Measurements from ENCODE around the gene ADTRP. TPM values are rescaled to one million over a fixed set of nuclear protein-coding genes. Genes with fewer than 3 reads are reported as not detected.

Gene ADTRP
- total RNA-seq, 1 donor from 2014 or later = not detected

DNA sequence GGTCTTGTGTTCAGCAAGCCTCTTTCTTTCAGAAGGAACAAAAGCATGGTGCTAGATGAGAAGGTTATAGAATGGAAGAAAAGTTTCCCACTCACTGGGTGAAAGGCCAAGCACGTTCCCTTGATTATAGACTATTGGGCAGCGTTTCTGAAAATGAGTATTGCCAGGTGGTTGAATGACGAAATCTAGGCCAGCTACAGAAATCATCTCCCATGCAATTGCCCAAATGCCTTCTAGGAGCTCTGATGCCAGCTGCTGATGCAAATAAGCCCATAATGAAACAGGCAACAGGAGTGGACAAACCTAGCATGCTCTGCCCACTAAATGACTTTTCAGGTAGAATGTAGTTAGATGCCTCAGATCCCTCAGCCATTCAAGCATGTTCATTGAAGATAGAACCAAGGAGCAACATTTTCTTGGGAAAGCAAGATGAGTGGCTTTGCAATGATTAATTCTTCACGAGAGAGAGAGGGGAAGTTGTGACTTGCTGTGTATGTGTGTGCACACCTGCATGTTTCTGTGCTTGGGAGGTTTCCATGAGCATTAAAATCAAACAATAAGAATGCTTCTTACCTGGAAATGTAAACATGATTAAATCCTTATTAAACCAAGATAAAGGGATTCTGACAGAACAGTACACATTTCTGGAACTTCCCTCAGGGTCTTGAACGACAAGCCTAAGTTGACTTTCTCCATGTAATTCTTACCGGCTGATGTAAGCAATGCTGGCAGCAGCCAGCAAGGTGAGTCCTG, 43.6 kb downstream of the ADTRP start:
- no peak for DNase-seq (ENCODE audit: extremely low spot score in 2 of 2)
- H3K4me3 ChIP-seq = no peak overlapping the region
- H3K27me3 ChIP-seq = no peaks in the 10 kb centered on the region
- TF ChIP-seq POLR2A (IDR thresholded peaks at IDR 0.05) (no peak), POLR2AphosphoS5 (IDR thresholded peaks at IDR 0.05; ENCODE audit: insufficient read depth in 1 of 2, low read depth in 1 of 2) (peak in 1 of 2 donors; percentile 60)
- TF ChIP-seq, protein P1, sequence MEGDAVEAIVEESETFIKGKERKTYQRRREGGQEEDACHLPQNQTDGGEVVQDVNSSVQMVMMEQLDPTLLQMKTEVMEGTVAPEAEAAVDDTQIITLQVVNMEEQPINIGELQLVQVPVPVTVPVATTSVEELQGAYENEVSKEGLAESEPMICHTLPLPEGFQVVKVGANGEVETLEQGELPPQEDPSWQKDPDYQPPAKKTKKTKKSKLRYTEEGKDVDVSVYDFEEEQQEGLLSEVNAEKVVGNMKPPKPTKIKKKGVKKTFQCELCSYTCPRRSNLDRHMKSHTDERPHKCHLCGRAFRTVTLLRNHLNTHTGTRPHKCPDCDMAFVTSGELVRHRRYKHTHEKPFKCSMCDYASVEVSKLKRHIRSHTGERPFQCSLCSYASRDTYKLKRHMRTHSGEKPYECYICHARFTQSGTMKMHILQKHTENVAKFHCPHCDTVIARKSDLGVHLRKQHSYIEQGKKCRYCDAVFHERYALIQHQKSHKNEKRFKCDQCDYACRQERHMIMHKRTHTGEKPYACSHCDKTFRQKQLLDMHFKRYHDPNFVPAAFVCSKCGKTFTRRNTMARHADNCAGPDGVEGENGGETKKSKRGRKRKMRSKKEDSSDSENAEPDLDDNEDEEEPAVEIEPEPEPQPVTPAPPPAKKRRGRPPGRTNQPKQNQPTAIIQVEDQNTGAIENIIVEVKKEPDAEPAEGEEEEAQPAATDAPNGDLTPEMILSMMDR (IDR thresholded peaks at IDR 0.05) = no peak
- H3K9me3 ChIP-seq = no peaks in the 10 kb centered on the region
- H3K36me3 ChIP-seq = no peaks in the 10 kb centered on the region
- intact Hi-C loops (cut with DNase I) = no loop called here
- H3K27ac ChIP-seq = no peak overlapping the region
- H3K4me1 ChIP-seq = peaks cover 6% of the 10 kb centered on the region

DNA sequence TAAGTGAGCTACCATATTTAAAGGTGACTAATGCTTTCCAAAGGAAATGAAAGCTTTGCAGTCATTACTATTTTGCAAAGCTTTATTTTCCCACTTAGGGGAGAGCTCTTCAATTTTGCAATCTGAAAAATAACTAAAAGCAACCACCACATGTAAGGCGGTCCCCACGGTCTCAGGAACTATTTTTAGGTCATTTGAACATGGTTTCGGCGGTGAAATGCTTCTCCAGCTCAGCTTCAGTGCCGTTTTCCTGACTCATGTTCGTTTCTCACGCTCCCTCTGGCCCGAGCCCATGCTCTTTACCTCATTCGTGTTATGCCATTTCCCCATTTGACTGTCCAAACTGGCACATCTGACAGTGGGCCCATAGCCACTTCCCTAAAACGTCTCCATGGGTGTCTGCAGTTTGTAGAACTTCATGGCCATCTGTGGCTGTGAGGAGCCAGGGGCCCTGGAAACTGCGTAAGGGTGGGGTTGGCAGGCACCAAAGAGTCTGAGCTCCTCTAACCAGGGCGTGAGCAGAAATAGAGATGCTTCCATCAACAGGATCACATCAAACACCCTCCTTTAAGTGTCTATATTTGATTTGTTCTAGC, 46.5 kb downstream of the ADTRP start:
- Histone ChIP-seq H3K27ac (peak overlapping the region; percentile 6), H3K27me3 (no peaks in the 10 kb centered on the region), H3K9me3 (no peaks in the 10 kb centered on the region), H3K36me3 (no peaks in the 10 kb centered on the region), H3K4me1 (peaks cover 6% of the 10 kb centered on the region), H3K4me3 (no peak overlapping the region)
- intact Hi-C loops (cut with DNase I) = no loop called here
- TF ChIP-seq, protein P1 (IDR thresholded peaks at IDR 0.05) = no peak
- TF ChIP-seq POLR2AphosphoS5 (IDR thresholded peaks at IDR 0.05; ENCODE audit: insufficient read depth in 1 of 2, low read depth in 1 of 2) (peak in 1 of 2 donors; percentile 23), POLR2A (IDR thresholded peaks at IDR 0.05) (no peak)
- no peak for DNase-seq (ENCODE audit: extremely low spot score in 2 of 2)

DNA sequence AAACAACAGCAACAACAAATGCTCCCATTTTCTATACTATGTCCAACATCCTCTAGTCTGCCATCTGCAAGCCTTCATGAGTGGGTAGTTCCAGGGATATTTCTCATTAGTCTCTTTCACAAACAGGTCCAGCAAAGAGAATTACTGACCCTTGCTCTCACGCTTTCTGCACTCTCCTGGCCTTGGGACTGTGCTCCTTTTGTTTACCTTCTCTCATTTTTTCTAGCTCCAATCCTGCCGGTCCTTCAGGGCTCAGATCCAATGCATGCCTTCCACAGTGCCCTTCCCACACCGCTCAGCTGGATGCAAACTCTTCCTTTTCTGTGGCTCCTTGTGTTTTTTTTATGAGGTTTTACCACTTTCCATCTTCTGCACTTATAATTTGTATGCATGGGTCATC, 47.2 kb downstream of the ADTRP start:
- intact Hi-C loops (cut with DNase I) = no loop called here

DNA sequence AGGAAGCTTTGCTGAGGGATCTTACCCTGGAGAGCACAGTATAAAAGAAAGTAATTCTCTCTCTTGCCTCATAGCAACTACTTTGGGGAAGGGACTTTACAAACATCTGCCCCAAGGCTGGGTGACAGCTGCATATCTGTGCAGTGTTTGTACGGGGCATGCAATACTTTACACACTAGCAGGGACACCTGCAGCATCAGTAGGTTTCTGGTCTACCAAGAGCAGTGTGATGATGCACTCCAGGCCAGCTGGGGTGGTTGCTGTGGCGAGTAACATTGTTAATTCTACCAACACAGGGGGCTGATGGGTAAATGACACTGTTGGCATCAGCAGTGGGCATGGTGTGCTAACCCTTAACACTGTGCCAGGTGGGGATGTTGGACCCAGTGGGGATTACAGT, 48.0 kb downstream of the ADTRP start:
- Histone ChIP-seq H3K4me3 (no peak overlapping the region), H3K4me1 (peaks cover 6% of the 10 kb centered on the region), H3K27ac (no peak overlapping the region), H3K9me3 (no peaks in the 10 kb centered on the region), H3K36me3 (no peaks in the 10 kb centered on the region), H3K27me3 (no peaks in the 10 kb centered on the region)
- no peak for TF ChIP-seq POLR2AphosphoS5 (IDR thresholded peaks at IDR 0.05; ENCODE audit: insufficient read depth in 1 of 2, low read depth in 1 of 2)
- TF ChIP-seq POLR2A (IDR thresholded peaks at IDR 0.05) = no peak
- TF ChIP-seq, protein P1 (IDR thresholded peaks at IDR 0.05) = no peak
- intact Hi-C loops (cut with DNase I) = no loop called here
- DNase-seq (ENCODE audit: extremely low spot score in 2 of 2) = no peak

More for the DNA sequence above, 47.2 kb downstream of the ADTRP start:
- no peak for TF ChIP-seq POLR2A (IDR thresholded peaks at IDR 0.05)
- TF ChIP-seq, protein P1 (IDR thresholded peaks at IDR 0.05) = no peak
- no peak for TF ChIP-seq POLR2AphosphoS5 (IDR thresholded peaks at IDR 0.05; ENCODE audit: insufficient read depth in 1 of 2, low read depth in 1 of 2)
- no peaks in the 10 kb centered on the region for H3K9me3 ChIP-seq
- H3K27ac ChIP-seq = peak overlapping the region; percentile 6
- H3K36me3 ChIP-seq = no peaks in the 10 kb centered on the region
- H3K4me3 ChIP-seq = no peak overlapping the region
- no peaks in the 10 kb centered on the region for H3K27me3 ChIP-seq
- peaks cover 6% of the 10 kb centered on the region for H3K4me1 ChIP-seq
- no peak for DNase-seq (ENCODE audit: extremely low spot score in 2 of 2)

DNA sequence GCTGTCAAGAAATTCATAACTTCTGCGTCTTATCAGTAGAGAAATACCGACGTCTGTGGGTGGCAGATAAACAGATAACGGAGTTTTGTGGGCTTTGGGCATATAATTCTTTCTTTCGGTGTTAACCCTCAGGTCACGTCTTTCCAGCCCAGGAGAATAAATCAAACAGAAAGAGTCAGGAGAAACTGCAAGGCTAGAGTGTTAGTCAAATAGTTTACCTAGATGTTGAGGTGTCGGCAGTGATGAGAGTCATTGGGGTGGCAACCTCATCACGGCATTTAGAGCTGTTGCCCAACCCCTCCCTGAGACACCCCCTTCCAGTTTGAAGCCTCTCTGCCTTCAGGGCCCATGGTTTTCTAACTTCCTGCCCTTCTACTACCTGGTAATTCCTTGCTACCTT, 49.5 kb downstream of the ADTRP start:
- intact Hi-C loops (cut with DNase I) = no loop called here
- Histone ChIP-seq H3K4me1 (peaks cover 6% of the 10 kb centered on the region), H3K36me3 (no peaks in the 10 kb centered on the region), H3K27me3 (no peaks in the 10 kb centered on the region), H3K4me3 (no peak overlapping the region), H3K9me3 (no peaks in the 10 kb centered on the region), H3K27ac (no peak overlapping the region)
- no peak for TF ChIP-seq POLR2A (IDR thresholded peaks at IDR 0.05)
- DNase-seq (ENCODE audit: extremely low spot score in 2 of 2) = no peak
